H1 (cell line): ENCODE results near the gene TMEM135. TPM values are rescaled to one million over a fixed set of nuclear protein-coding genes. Genes with fewer than 3 reads are reported as not detected.

Experiments used
- CTCF ChIA-PET: fragments of 300-600 bp; sonication (Branson Sonifier 250); formaldehyde crosslinking; loops from one replicate; lab custom pipeline; 2021; ENCODE audit not compliant: partially characterized antibody; lab: Charles Lee
- POLR2A ChIA-PET: fragments of 300-600 bp; sonication (Branson Sonifier 250); formaldehyde crosslinking; loops from one replicate; lab custom pipeline; 2021; ENCODE audit warnings: inconsistent platforms; ENCODE audit not compliant: partially characterized antibody; lab: Charles Lee
- DNase-seq, 2 experiments: peaks; one replicate each; pipeline versions ENCODE4 v3.0.0 to v3.0.0-alpha.2; 2010 to 2022; ENCODE audit warnings: low spot score in 2 of 2, low read depth in 1 of 2, mixed read lengths in 1 of 2
- FAIRE-seq: peaks from 2 replicates; lab custom pipeline; 2011; peaks lifted over from hg19 to GRCh38; lab: Jason Lieb, UNC
- H2AFZ ChIP-seq: 2 replicates; pipeline ENCODE4 v1.8.1; 2012; ENCODE audit warnings: low read length, inconsistent platforms
- H2AK5ac ChIP-seq: 2 replicates; pipeline ENCODE4 v1.6.1; 2013; ENCODE audit warnings: low read depth, low read length
- H2BK120ac ChIP-seq: replicated peaks from 2 replicates; pipeline ENCODE3; 2013; ENCODE audit warnings: low read depth, low read length, inconsistent platforms
- H2BK12ac ChIP-seq: 2 replicates; pipeline ENCODE4 v1.6.1; 2013; ENCODE audit warnings: low read depth, low read length
- H2BK15ac ChIP-seq: 2 replicates; pipeline ENCODE4 v1.6.1; 2013; ENCODE audit warnings: low read length
- H2BK20ac ChIP-seq: 2 replicates; pipeline ENCODE4 v1.6.1; 2013; ENCODE audit warnings: low read length
- H2BK5ac ChIP-seq: 2 replicates; pipeline ENCODE4 v1.6.1; 2013; ENCODE audit warnings: low read depth, low read length
- H3K14ac ChIP-seq: 2 replicates; pipeline ENCODE4 v1.6.1; 2013; ENCODE audit warnings: inconsistent platforms; ENCODE audit not compliant: insufficient read length
- H3K18ac ChIP-seq: 2 replicates; pipeline ENCODE4 v1.6.1; 2013; ENCODE audit warnings: low read length; ENCODE audit errors: extremely low read depth
- H3K23ac ChIP-seq: 2 replicates; pipeline ENCODE4 v1.6.1; 2013; ENCODE audit warnings: inconsistent platforms; ENCODE audit not compliant: insufficient read length
- H3K23me2 ChIP-seq: 2 replicates; pipeline ENCODE4 v1.6.1; 2013; ENCODE audit warnings: low read depth, low read length
- H3K27ac ChIP-seq: 2 replicates; pipeline ENCODE4 v1.6.1; 2011; ENCODE audit warnings: low read depth, low read length, inconsistent platforms
- H3K27me3 ChIP-seq, 4 experiments: replicated peaks in 1 of 4; 1 replicate in 1 of 4; 2 replicates in 3 of 4; pipeline versions ENCODE4 v1.6.1 to v1.8.1; 2011 to 2013; ENCODE audit warnings: low read length in 3 of 4, mild to moderate bottlenecking in 3 of 4, inconsistent platforms in 2 of 4, mixed read lengths in 2 of 4, moderate library complexity in 1 of 4; ENCODE audit not compliant: control insufficient read depth in 3 of 4, insufficient read depth in 3 of 4; ENCODE audit errors: extremely low read depth in 1 of 4
- H3K36me3 ChIP-seq, 4 experiments: 2 replicates each; pipeline versions ENCODE4 v1.6.1 to v1.8.1; 2011 to 2013; ENCODE audit warnings: mild to moderate bottlenecking in 4 of 4, low read length in 3 of 4, moderate library complexity in 2 of 4, control low read depth in 1 of 4, inconsistent platforms in 1 of 4; ENCODE audit not compliant: insufficient read depth in 4 of 4, control insufficient read depth in 2 of 4
- H3K4ac ChIP-seq: replicated peaks from 2 replicates; pipeline ENCODE3; 2013; ENCODE audit warnings: low read length, low read depth, mixed read lengths, inconsistent platforms; ENCODE audit not compliant: insufficient read length
- H3K4me1 ChIP-seq, 4 experiments: replicated peaks in 1 of 4; 1 replicate in 1 of 4; 2 replicates in 3 of 4; pipeline versions ENCODE4 v1.6.1 to v1.8.1; 2011 to 2013; ENCODE audit warnings: low read length in 3 of 4, inconsistent platforms in 2 of 4, mixed read lengths in 1 of 4; ENCODE audit not compliant: insufficient read depth in 4 of 4, control insufficient read depth in 3 of 4
- H3K4me2 ChIP-seq, 2 experiments: 2 replicates each; pipeline versions ENCODE4 v1.6.1 to v1.8.1; 2011 to 2013; ENCODE audit warnings: low read depth in 2 of 2, low read length in 2 of 2, control low read depth in 1 of 2, inconsistent platforms in 1 of 2, mild to moderate bottlenecking in 1 of 2; ENCODE audit not compliant: insufficient read depth in 1 of 2
- H3K4me3 ChIP-seq, 4 experiments: fragments of 200-600, 300-600 bp in 1 of 4; sonication (generic), shearing (Covaris generic), sonication (Bioruptor Twin) in 1 of 4; 2 replicates each; pipeline versions ENCODE4 v1.5.1 to v1.8.1; 2011 to 2016; ENCODE audit warnings: low read length in 4 of 4, low read depth in 3 of 4, control low read depth in 2 of 4, inconsistent platforms in 2 of 4, mild to moderate bottlenecking in 2 of 4, mixed read lengths in 1 of 4, moderate library complexity in 1 of 4; ENCODE audit not compliant: insufficient read depth in 2 of 4; ENCODE audit errors: extremely low read depth in 1 of 4
- H3K56ac ChIP-seq: replicated peaks from 2 replicates; pipeline ENCODE3; 2013; ENCODE audit warnings: low read depth, mild to moderate bottlenecking, mixed read lengths, low read length, inconsistent platforms; ENCODE audit not compliant: insufficient read length
- H3K79me1 ChIP-seq: 2 replicates; pipeline ENCODE4 v1.6.1; 2013; ENCODE audit warnings: low read depth, low read length, control low read depth
- H3K79me2 ChIP-seq, 2 experiments: 2 replicates each; pipeline versions ENCODE4 v1.6.1 to v1.8.1; 2012 to 2013; ENCODE audit warnings: low read length in 2 of 2, mild to moderate bottlenecking in 2 of 2, inconsistent platforms in 1 of 2; ENCODE audit not compliant: insufficient read depth in 2 of 2, control insufficient read depth in 1 of 2
- H3K9ac ChIP-seq, 4 experiments: replicated peaks in 1 of 4; 1 replicate in 1 of 4; 2 replicates in 3 of 4; pipeline versions ENCODE4 v1.6.1 to v1.8.1; 2011 to 2013; ENCODE audit warnings: low read depth in 3 of 4, low read length in 3 of 4, control low read depth in 2 of 4, mild to moderate bottlenecking in 2 of 4, moderate library complexity in 2 of 4, inconsistent platforms in 1 of 4; ENCODE audit errors: extremely low read depth in 1 of 4
- H3K9me3 ChIP-seq, 2 experiments: 2 replicates each; pipeline versions ENCODE4 v1.6.1 to v1.8.1; 2012 to 2013; ENCODE audit warnings: mild to moderate bottlenecking in 2 of 2, moderate library complexity in 2 of 2, control low read depth in 1 of 2, inconsistent platforms in 1 of 2, low read depth in 1 of 2, low read length in 1 of 2, mixed read lengths in 1 of 2; ENCODE audit not compliant: insufficient read depth in 2 of 2
- H4K20me1 ChIP-seq, 2 experiments: replicated peaks in 1 of 2; 2 replicates each; pipeline versions ENCODE3 to v1.8.1; 2011 to 2013; ENCODE audit warnings: inconsistent platforms in 2 of 2, low read length in 2 of 2, mild to moderate bottlenecking in 1 of 2; ENCODE audit not compliant: insufficient read depth in 2 of 2, control insufficient read depth in 1 of 2
- H4K5ac ChIP-seq: 2 replicates; pipeline ENCODE4 v1.6.1; 2013; ENCODE audit warnings: low read length, low read depth, mixed read lengths, inconsistent platforms; ENCODE audit not compliant: insufficient read length
- H4K8ac ChIP-seq: 2 replicates; pipeline ENCODE4 v1.8.0; 2013; ENCODE audit warnings: mild to moderate bottlenecking, moderate library complexity, low read length, inconsistent platforms; ENCODE audit not compliant: insufficient read depth; ENCODE audit errors: extremely low read depth
- H4K91ac ChIP-seq: replicated peaks from 2 replicates; pipeline ENCODE3; 2013; ENCODE audit warnings: low read length, mixed read lengths, inconsistent platforms; ENCODE audit not compliant: insufficient read length
- CBX5 ChIP-seq: fragments of 300-800, 300-1000 bp; sonication (generic); IDR thresholded peaks from 2 replicates; pipeline ENCODE4 v1.7.1; 2016; ENCODE audit warnings: antibody characterized with exemption, low read length, low read depth
- CHD1 ChIP-seq: IDR thresholded peaks from 2 replicates; pipeline ENCODE4 v1.6.1; 2012; ENCODE audit warnings: low read depth, low read length, improper control_type of control experiment
- CREB1 ChIP-seq: IDR thresholded peaks from 2 replicates; pipeline ENCODE4 v1.6.1; 2012; ENCODE audit warnings: inconsistent platforms
- CTCF ChIP-seq, 3 experiments: IDR thresholded peaks; 1 replicate in 2 of 3; 2 replicates in 1 of 3; pipeline versions ENCODE4 v1.5.1 to v1.6.1; 2011; ENCODE audit warnings: low read length in 3 of 3, mild to moderate bottlenecking in 3 of 3, inconsistent platforms in 2 of 3, low read depth in 1 of 3, moderate library complexity in 1 of 3; ENCODE audit not compliant: insufficient read depth in 1 of 3; ENCODE audit errors: control extremely low read depth in 1 of 3
- E2F6 ChIP-seq: IDR thresholded peaks from 2 replicates; pipeline ENCODE4 v1.6.1; 2012; ENCODE audit warnings: inconsistent platforms
- NRF1 ChIP-seq: IDR thresholded peaks from 2 replicates; pipeline ENCODE4 v1.6.1; 2011; ENCODE audit warnings: mild to moderate bottlenecking, low read depth, low read length, improper control_type of control experiment
- RXRA ChIP-seq: IDR thresholded peaks from 2 replicates; pipeline ENCODE4 v1.6.1; 2011; ENCODE audit warnings: low read depth, mild to moderate bottlenecking, low read length, moderate library complexity; ENCODE audit not compliant: insufficient read depth
- SIX5 ChIP-seq: IDR thresholded peaks from 2 replicates; pipeline ENCODE4 v1.6.1; 2011; ENCODE audit warnings: mild to moderate bottlenecking, low read depth, low read length
- TBP ChIP-seq: IDR thresholded peaks from 2 replicates; pipeline ENCODE4 v1.6.1; 2011; ENCODE audit warnings: low read depth, low read length, improper control_type of control experiment
- TCF12 ChIP-seq: IDR thresholded peaks from 2 replicates; pipeline ENCODE4 v1.6.1; 2011; ENCODE audit warnings: low read depth, mild to moderate bottlenecking, low read length
- YY1 ChIP-seq: IDR thresholded peaks from 2 replicates; pipeline ENCODE4 v1.6.1; 2011; ENCODE audit warnings: low read depth, mild to moderate bottlenecking, low read length
- WGBS, 2 experiments: shearing (Covaris generic) in 1 of 2; methylation state at CpG; one replicate each; pipeline versions ENCODE4 v1.1.6 to v1.1.7; 2013 to 2015; ENCODE audit warnings: low lambda C conversion rate in 2 of 2, mixed read lengths in 2 of 2, inconsistent platforms in 1 of 2, low coverage in 1 of 2, missing lambda C conversion rate in 1 of 2; ENCODE audit not compliant: insufficient replicate concordance in 2 of 2, insufficient coverage in 1 of 2, insufficient read length in 1 of 2; ENCODE audit errors: extremely low coverage in 1 of 2, missing lambda C conversion rate in 1 of 2; 5-methylcytosine and 5-hydroxymethylcytosine counted together
- polyA plus RNA-seq, 7 experiments: library from polyadenylated mRNA; depleted of rRNA in 3 of 7; stranded (reverse) in 5 of 7; unstranded in 2 of 7; fragments of >200 nt in 5 of 7; fragments of 200-250 nt in 2 of 7; gene quantifications; 1 replicate in 5 of 7; 2 replicates in 1 of 7; 4 replicates in 1 of 7; pipeline versions ENCODE4 v1.2.1 to v1.2.3, GENCODE V29; 2011 to 2013; ENCODE audit warnings: missing spikeins in 2 of 7, mixed read lengths in 2 of 7
- total RNA-seq: library from RNA; stranded (reverse); fragmentation: NEBNext Ultra II Directional; extraction: Animal tissue kit (Norgen Biotek cat#: 25700); gene quantifications from 2 replicates; pipeline ENCODE4 v1.2.1, GENCODE V29; 2021

The TMEM135 gene
- total and polyA plus RNA-seq, 2 of the 8 experiments (the other 6 are each of a cell fraction or from before 2014, with no cell fraction given), result 9.3 to 31.3 TPM

GRCh38 chr11:87239531-87239930, 201.8 kb downstream of the TMEM135 start:
- no peak for FAIRE-seq
- ChIA-PET POLR2A (no interaction called here), CTCF (interaction anchor here (1.7 kb wide), 1 partner anchor 43 kb away, joined by 3 read pairs; no protein-coding TSS in a partner anchor)

More at GRCh38 chr11:87239531-87239930, 201.8 kb downstream of the TMEM135 start:
- H2AFZ ChIP-seq, result no peak overlapping the region
- H3K4me3 ChIP-seq, result no peak overlapping the region
- no peak overlapping the region for H3K4ac ChIP-seq
- no peaks in the 10 kb centered on the region for H3K79me2 ChIP-seq
- no peaks in the 10 kb centered on the region for H3K9me3 ChIP-seq
- whole genome bisulfite sequencing, 2 experiments, result 70% methylated on average over 1 of the region's 1 CpG; no CpG with 5 or more reads in 1 of the 2 experiments
- no peak overlapping the region for H3K9ac ChIP-seq
- no peak overlapping the region for H2AK5ac ChIP-seq
- no peaks in the 10 kb centered on the region for H3K79me1 ChIP-seq
- H4K91ac ChIP-seq, result no peak overlapping the region
- H2BK20ac ChIP-seq, result no peak overlapping the region
- H3K56ac ChIP-seq, result no peak overlapping the region
- no peak overlapping the region for H2BK120ac ChIP-seq
- no peak overlapping the region for H3K23ac ChIP-seq
- no peak overlapping the region for H2BK5ac ChIP-seq
- H3K27ac ChIP-seq, result no peak overlapping the region
- no peak overlapping the region for H2BK12ac ChIP-seq
- H3K18ac ChIP-seq, result no peak overlapping the region
- H3K14ac ChIP-seq, result no peak overlapping the region
- no peak overlapping the region for H3K4me2 ChIP-seq
- H4K5ac ChIP-seq, result no peak overlapping the region
- no peak overlapping the region for H2BK15ac ChIP-seq
- DNase-seq, result no peak
- no peaks in the 10 kb centered on the region for H3K36me3 ChIP-seq
- TF ChIP-seq CTCF (IDR thresholded peaks at IDR 0.05; ENCODE audit: control extremely low read depth in 1 of 3, insufficient read depth in 1 of 3, low read depth in 1 of 3, low read length in 3 of 3) (no peak), CREB1 (no peak), SIX5 (no peak), E2F6 (no peak), NRF1 (no peak), TCF12 (no peak), CHD1 (no peak), YY1 (no peak), CBX5 (no peak), TBP (no peak), RXRA (no peak)
- TF ChIP-seq, all 59 proteins: peak for 0
- H3K4me1 ChIP-seq, result no peaks in the 10 kb centered on the region
- H4K8ac ChIP-seq, result no peak overlapping the region
- no peaks in the 10 kb centered on the region for H3K27me3 ChIP-seq
- no peaks in the 10 kb centered on the region for H3K23me2 ChIP-seq
- H4K20me1 ChIP-seq, result no peaks in the 10 kb centered on the region
